Loucy (cell line): Measurements from ENCODE around the gene HPS6.

ENCODE experiments used
- EZH2phosphoT487 ChIP-seq: fragments of 200-600 bp; IDR thresholded peaks from 2 replicates; pipeline ENCODE4 v1.6.1; 2018; ENCODE audit warnings: antibody characterized with exemption, mild to moderate bottlenecking, moderate library complexity, borderline replicate concordance
- TF ChIP-seq, protein P1 (sequence below): fragments of 200-600 bp; sonication (generic); conservative IDR thresholded peaks from 2 replicates; pipeline ENCODE4 v1.5.1; 2014; ENCODE audit warnings: mild to moderate bottlenecking, antibody characterized with exemption, low read length

GRCh38 chr10:102064503-102064867, 664 bp upstream of the HPS6 start:
- TF ChIP-seq, protein P1, sequence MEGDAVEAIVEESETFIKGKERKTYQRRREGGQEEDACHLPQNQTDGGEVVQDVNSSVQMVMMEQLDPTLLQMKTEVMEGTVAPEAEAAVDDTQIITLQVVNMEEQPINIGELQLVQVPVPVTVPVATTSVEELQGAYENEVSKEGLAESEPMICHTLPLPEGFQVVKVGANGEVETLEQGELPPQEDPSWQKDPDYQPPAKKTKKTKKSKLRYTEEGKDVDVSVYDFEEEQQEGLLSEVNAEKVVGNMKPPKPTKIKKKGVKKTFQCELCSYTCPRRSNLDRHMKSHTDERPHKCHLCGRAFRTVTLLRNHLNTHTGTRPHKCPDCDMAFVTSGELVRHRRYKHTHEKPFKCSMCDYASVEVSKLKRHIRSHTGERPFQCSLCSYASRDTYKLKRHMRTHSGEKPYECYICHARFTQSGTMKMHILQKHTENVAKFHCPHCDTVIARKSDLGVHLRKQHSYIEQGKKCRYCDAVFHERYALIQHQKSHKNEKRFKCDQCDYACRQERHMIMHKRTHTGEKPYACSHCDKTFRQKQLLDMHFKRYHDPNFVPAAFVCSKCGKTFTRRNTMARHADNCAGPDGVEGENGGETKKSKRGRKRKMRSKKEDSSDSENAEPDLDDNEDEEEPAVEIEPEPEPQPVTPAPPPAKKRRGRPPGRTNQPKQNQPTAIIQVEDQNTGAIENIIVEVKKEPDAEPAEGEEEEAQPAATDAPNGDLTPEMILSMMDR = no peak
- no peak for TF ChIP-seq EZH2phosphoT487
